Stimulated activated CD8-positive, alpha-beta memory T cell treated with anti-CD3 and anti-CD28 coated beads, Interleukin-15, amount 100 ng/mL, for 48 hours (primary cell): ENCODE data around the gene RNASE1.

Experiments used
- DNase-seq, 2 donors: peaks; one replicate each; pipeline ENCODE4 v3.0.0-alpha.2; 2020; ENCODE audit warnings: low read depth in 2 of 2

Gene RNASE1

GRCh38 chr14:20808162-20808483 lies 5.5 kb upstream of the RNASE1 start:
- no peak for DNase-seq

- DNase-seq: no peak
These were observed 4.9 kb upstream of the RNASE1 start for GRCh38 chr14:20807304-20808161.

GRCh38 chr14:20805485-20805884 lies 2.8 kb upstream of the RNASE1 start:
- DNase-seq: no peak

GRCh38 chr14:20803223-20803622 lies 579 bp upstream of the RNASE1 start:
- DNase-seq: no peak

- DNase-seq: no peak
These were observed 918 bp downstream of the RNASE1 start for GRCh38 chr14:20801726-20802125.

- no peak for DNase-seq
These were observed 2.6 kb downstream of the RNASE1 start for GRCh38 chr14:20799892-20800544.

- no peak for DNase-seq
These were observed 3.2 kb downstream of the RNASE1 start for GRCh38 chr14:20799456-20799891.

- no peak for DNase-seq
These were observed 3.7 kb downstream of the RNASE1 start for GRCh38 chr14:20798932-20799331.

GRCh38 chr14:20798318-20798717 lies 4.3 kb downstream of the RNASE1 start:
- DNase-seq: no peak

- DNase-seq: no peak
These were observed 5.5 kb downstream of the RNASE1 start for GRCh38 chr14:20797164-20797563.

- no peak for DNase-seq
These were observed 7.8 kb downstream of the RNASE1 start for GRCh38 chr14:20794644-20795369.

GRCh38 chr14:20792556-20792955 lies 10.1 kb downstream of the RNASE1 start:
- no peak for DNase-seq

- no peak for DNase-seq
These were observed 11.0 kb downstream of the RNASE1 start for GRCh38 chr14:20791597-20791996.

GRCh38 chr14:20791187-20791586 lies 11.5 kb downstream of the RNASE1 start:
- no peak for DNase-seq

GRCh38 chr14:20790464-20791116 lies 12.1 kb downstream of the RNASE1 start:
- DNase-seq: no peak

- DNase-seq: no peak
These were observed 13.3 kb downstream of the RNASE1 start for GRCh38 chr14:20789230-20789813.

- DNase-seq: no peak
These were observed 15.6 kb downstream of the RNASE1 start for GRCh38 chr14:20787025-20787424.

- DNase-seq: no peak
These were observed 20.3 kb downstream of the RNASE1 start for GRCh38 chr14:20782280-20782890.

- DNase-seq: no peak
These were observed 20.8 kb downstream of the RNASE1 start for GRCh38 chr14:20781803-20782202.

- DNase-seq: no peak
These were observed 26.7 kb downstream of the RNASE1 start for GRCh38 chr14:20775901-20776300.

- DNase-seq: no peak
These were observed 27.6 kb downstream of the RNASE1 start for GRCh38 chr14:20775043-20775442.
